NCI-H1436 (cell line): Measurements from ENCODE around the gene CFAP68.

Source experiments
- DNase-seq: peaks from one replicate; lab custom pipeline; 2025; lab: John Stamatoyannopoulos, UW

The CFAP68 gene, protein sequence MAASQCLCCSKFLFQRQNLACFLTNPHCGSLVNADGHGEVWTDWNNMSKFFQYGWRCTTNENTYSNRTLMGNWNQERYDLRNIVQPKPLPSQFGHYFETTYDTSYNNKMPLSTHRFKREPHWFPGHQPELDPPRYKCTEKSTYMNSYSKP

DNA sequence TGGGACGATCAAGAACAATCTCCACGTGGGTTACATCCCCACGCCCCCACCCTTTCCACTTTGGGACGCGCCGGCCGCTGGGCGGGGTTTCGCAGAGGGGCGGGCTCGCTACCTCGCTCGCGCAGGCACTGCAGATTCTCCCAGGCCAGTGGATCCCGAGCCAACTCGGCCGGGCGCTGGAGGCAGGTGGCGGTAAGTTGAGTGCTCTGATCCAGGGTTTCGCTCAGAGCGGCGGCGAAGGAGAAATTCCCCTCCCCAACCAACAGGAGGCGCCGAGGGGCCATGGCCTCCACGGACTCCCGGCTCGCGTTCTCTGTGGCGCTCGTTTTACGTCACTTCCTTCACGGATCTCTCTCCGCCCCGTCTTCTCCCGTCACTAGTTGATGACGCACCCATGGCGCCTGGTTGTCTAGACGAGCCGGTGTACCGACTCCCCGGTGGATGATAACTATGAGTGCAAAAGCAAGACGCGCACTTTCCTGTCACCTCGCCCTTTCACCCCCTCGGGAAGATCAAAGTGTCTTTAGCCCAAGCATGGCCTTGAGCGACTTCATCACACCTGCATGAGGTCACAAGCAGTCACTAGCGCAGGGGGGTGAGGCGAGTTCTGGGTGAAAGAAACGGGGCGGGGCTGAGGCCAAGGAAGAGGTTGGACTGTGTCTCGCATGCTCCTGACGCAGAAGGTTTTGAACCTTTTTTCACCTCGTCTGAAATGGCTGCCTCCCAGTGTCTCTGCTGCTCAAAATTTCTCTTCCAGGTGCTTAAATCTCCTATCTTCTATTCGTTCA, at the start of gene CFAP68, which contains the start of gene FDXACB1:
CFAP68 (plus strand) TSS at position 693 of the 788 bp plus-strand sequence; CDS start at position 713, 20 bp downstream.
FDXACB1 (minus strand) TSS at position 317 of the 788 bp plus-strand sequence; CDS start at position 284, 33 bp downstream.
- DNase-seq: peak; percentile 96

- DNase-seq: no peak
These were observed 45.8 kb upstream of the CFAP68 start for GRCh38 chr11:111833524-111833923.

DNA sequence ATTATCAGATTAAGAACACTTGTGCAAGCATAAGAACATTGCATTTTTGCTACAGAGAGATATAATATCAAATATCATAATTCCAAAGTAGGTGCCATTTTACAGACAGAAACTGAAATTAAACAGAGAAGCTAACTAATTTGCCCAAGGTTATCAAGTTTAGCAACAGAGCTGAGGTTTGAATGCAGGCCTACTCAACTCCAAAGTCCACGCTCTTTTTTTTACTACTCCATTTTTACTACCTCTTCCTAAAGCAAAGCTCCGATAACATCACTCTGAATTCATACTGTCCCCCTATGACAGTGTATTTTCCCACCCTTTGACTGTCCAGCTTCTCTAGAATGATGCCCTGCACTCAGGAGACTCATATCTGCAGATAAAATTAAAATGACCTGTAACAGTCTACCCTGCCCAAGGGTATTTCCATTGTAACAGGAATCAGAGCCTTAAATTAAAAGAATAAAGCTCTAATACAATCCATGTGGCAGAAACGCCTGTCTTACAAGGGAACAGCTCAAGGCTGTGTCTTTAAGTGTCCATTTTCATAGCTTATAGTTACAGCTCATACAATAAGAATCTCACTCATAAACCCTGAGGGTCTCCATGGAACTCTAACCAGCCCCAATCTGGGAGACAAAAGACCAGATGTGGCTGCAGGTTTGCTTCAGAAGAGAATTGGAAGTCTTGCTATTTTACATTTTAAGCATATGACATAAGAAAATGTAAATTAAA, 44.7 kb upstream of the CFAP68 start:
- DNase-seq: no peak

GRCh38 chr11:111835665-111836064, 43.7 kb upstream of the CFAP68 start:
- DNase-seq: no peak

DNA sequence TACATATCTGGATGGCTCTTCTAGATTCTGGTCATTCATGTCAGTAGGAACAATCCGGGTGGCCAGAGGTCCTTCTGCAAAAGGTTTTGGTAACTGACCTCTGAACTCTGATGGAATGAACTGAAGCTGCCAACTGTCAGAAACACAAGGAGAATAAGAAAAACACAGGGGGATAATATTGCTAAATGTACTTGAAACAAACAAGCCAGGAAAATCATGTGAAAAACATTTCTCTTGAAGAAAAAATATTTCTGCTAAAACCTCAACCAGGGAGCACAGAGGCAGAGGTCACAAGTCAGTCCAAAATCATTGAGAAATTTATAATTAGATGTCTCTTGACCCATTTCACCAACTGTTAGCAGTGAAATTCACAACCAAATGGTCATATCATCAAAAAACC, 43.2 kb upstream of the CFAP68 start:
- DNase-seq: no peak

DNA sequence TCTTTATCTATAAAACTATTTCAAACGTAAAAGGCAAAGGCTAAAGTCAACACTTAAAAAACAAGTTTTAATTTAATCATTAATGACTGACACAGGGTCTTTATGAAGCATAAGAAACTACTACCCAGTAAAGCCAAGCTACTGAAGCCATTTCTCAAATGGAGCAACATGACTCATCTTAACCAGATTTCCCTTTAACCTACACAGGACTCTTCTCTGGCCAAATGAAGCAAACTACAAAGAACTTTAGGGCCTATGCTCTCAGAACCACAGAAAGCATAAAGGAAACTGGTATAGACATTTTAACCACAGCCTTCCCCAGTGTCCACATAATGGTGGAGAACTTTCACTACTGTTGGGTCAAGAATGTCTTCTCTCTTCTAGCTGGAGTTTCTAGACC, 42.6 kb upstream of the CFAP68 start:
- DNase-seq: no peak

GRCh38 chr11:111837366-111837891, 41.9 kb upstream of the CFAP68 start:
- no peak for DNase-seq

GRCh38 chr11:111838054-111838453, 41.3 kb upstream of the CFAP68 start:
- DNase-seq: no peak

GRCh38 chr11:111840143-111840542, 39.2 kb upstream of the CFAP68 start:
- DNase-seq: no peak

GRCh38 chr11:111841370-111842053, 37.8 kb upstream of the CFAP68 start:
- DNase-seq: peak; percentile 77

DNA sequence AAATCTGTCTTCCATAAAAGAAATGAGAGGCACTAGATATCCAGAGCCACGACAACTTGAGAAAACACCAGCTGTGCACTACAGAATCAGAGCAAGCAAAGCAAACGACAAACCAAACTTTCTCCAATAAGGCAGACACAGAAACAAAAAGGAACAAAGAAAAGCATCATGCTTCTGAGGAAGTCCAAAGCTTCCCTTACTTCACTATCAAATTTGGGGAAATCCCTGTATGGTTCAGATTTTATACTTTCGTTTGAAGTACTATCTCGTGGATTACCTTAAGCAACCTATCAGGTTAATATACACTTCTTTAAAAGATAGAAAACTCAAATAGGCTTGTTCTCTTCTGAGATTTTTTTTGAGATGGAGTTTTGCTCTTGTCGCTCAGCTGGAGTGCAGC, 35.7 kb upstream of the CFAP68 start:
- no peak for DNase-seq

- DNase-seq: no peak
These were observed 33.9 kb upstream of the CFAP68 start for GRCh38 chr11:111845276-111846028.

DNA sequence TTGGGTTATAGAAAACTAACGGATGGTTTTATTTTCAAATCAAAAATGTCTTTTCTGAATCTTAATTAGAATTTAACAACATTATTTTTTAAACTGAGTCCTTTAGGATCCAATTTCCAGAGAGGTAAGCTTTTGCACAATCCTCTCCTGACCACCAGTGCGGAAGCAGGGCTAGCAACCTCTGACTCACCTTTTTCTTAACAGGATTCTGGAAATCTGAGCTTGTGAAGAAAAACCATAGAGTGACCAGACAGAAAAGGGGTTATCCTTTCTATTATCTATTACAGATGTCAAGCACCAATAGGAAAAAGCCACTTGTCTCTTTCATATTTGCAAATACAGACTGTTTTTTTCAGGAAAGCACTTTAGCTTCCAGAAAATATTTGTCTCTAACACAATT, 33.3 kb upstream of the CFAP68 start:
- no peak for DNase-seq

- DNase-seq: no peak
These were observed 32.7 kb upstream of the CFAP68 start for GRCh38 chr11:111846636-111847035.

DNA sequence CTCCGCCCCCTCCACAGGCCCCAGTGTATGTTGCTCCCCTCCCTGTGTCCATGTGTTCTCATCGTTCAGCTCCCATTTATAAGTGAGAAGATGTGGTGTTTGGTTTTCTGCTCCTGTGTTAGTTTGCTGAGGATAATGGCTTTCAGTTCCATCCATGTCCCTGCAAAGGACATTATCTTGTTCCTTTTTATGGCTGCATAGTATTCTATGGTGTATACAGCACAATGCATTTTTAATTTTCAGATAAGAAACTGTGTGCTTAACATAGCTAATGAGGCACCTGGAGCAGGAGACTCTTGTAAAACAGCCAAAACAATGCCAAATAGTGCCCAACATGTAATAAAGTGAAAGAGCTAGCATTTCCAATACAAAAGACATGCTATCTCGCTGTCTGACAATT, 29.7 kb upstream of the CFAP68 start:
- DNase-seq: no peak

- DNase-seq: no peak
These were observed 28.3 kb upstream of the CFAP68 start for GRCh38 chr11:111851067-111851466.

- no peak for DNase-seq
These were observed 27.7 kb upstream of the CFAP68 start for GRCh38 chr11:111851636-111852035.

GRCh38 chr11:111852103-111852502, 27.2 kb upstream of the CFAP68 start:
- DNase-seq: no peak

DNA sequence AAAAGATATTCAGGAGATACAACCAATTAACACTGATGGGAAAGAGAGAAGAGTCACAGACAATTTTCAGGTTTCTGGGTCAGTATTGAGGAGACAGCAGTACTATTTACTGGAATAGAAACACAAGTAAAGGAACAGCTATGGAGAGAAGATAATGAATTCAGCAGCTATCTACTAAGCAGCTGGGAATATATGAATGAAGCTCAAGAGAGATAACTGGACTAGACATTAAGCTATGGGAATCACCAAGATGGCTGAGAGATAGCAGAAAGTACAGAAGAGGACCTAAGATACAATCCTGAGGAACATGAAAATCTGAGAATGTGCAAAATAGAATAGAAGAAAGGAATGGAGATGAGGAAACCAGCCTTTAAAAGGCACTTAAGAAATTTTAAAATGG, 23.8 kb upstream of the CFAP68 start:
- DNase-seq: no peak

GRCh38 chr11:111860257-111860656, 19.1 kb upstream of the CFAP68 start:
- no peak for DNase-seq

DNA sequence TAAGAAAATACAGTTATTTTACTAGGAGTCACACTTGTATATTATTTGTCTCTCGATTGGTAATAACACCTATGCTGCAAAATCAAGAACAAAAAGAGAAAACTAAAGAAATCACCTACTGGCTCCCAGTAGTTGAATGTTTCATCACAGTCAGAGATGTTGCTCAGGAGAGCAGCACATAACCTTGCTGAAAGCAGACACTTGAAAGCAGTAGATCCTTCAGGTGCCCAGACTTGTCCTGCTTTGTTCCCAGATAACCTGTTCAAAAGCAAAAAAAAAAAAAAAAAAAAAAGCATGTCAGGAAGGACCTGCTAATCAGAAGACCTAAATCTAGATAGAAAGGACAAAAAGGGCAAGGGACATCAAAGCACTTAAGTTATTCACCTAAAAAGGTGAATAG, 9.2 kb upstream of the CFAP68 start:
- DNase-seq: no peak
